HG03045 (cell line): ENCODE results near the gene ADRA2C.

ENCODE experiments used
- ATAC-seq: cut with Tn5 transposase; IDR thresholded peaks from one replicate; pipeline ENCODE4 v1.9.1; 2021; ENCODE audit warnings: mild to moderate bottlenecking, moderate library complexity; ENCODE audit not compliant: unreplicated experiment

ADRA2C gene

DNA sequence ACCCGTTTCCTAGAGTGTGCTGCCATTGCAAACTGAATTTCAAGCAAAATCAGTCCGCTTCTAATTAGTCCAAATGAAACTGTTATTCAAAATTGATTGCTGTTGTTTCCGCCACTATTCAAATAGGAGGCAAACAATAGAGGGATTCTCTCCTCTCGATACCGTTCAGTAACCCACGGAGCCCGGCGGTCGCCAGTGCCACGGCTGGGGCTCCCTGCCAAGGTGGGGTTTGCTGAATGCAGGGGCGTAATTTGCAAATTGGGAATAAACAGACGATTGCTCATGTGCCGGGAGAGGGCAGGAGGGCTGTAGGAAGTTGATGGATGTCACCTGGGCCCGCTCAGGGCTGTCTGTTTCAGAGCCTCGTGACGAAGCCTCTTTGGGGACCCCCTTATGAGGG lies 8.8 kb downstream of the ADRA2C start:
- no peak for ATAC-seq

DNA sequence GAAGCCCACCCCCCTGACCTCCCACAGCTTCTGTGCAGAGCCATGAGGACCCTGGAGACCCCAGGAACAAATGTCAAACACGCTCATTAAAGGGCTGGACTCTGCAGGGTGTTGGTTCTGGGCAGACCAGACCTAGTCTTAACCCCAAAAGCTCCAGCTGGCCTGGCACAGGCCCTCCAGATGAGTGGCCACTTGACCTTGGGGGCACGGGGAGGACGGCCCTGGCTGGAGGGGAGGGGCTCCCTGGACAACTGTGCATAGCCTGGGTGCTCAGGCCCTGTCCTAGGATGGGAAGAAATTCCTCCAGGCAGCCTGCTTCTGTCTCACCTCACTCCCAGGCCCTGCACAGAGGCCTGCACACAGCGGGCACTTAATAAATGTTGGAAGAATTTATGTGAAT lies 9.4 kb downstream of the ADRA2C start:
- ATAC-seq = no peak

DNA sequence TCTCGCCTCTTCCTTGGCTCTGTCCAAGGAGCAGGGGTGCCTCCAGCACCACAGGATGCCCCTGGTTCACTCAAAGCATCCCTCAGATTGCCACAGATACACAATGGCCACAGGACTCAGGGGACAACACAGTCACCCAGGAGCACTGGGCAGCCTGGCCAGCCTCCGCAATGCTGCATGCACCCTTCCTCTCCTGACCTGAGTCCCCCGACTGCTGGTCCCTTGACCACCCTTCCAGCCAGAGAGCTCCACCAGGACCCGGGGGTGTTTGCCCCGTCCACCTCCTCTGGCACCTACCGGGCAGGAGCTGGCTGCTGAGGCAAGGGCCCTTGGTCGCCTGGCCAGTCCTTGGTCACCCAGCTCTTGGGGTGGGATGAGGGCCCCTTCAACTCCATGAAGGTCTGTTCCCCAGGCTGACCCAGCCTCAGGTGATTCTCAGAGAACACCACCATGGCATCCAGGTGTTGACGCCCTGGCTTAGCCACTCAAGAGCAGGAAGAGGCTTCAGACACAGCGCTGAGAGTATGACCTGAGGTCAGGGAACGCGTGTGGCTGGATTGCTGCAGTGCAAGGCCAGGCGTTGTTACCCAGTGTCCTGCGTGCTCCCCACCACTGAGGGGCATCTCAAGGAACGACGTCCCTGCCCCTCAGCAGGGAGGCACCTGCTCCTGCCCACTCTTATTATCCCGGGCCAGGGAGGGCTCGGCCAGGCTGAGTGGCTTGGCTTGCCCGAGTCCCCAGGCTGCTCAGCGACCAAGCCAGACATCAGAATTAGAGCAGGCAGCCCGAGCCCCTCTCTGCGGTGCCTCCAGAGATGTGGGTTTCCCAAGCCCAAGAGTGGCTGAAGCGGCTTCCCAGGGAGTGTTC lies 10.2 kb downstream of the ADRA2C start:
- ATAC-seq = no peak

DNA sequence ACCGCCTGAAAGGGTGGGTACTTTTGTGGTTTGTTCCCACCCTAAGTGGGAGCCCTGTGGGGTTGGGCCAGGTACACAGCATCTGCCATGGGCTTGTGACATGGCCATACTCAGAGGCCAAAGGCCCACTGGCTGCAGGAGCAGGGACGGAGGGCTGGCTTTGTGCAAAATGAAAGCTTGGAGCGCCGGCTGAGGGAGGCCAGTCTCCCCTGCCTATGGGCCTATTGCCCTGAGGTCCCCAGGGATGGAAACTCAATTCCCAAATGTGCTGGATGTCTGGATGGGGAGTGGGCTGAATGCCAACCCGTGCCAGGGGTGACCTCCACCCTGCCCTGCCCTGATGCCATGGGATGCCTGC lies 10.8 kb downstream of the ADRA2C start:
- no peak for ATAC-seq

DNA sequence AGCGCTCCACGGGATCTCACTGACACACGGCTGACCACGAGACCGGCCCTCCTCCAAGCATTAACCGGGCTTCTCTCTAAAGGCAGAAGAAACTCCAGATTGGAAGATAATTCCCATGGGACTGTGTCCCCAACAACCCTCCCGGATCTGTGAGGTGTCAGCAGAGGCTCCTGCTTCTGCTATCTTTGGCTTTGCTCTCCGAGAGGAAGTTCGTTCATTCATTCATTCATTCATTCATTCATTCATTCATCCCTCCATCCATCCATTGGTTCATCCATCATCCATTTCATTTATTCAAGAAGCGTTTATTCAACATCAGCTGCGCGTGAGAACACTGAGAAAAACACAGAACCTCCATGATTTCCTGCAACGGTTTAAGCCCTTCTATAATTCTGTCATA lies 11.5 kb downstream of the ADRA2C start:
- ATAC-seq = no peak

DNA sequence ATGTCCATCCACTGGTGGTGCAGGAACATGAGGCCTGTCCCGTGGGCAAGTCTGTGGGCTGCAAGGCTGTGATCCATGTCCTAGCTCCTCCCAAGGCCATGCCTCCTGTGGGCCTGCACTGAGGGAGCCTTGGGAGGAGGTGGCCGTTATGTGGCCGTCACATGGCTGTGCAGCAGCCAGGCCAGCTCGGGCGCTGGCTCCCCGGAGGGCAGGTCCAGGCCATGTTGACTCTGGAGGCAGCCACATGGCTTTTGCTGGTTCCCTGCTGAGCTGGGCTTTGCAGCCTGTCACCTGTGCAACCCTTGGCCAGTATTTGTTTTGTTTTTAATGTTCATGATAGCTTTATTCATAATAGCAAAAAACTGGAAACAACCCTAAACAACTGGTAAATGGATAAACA lies 13.3 kb downstream of the ADRA2C start:
- no peak for ATAC-seq

DNA sequence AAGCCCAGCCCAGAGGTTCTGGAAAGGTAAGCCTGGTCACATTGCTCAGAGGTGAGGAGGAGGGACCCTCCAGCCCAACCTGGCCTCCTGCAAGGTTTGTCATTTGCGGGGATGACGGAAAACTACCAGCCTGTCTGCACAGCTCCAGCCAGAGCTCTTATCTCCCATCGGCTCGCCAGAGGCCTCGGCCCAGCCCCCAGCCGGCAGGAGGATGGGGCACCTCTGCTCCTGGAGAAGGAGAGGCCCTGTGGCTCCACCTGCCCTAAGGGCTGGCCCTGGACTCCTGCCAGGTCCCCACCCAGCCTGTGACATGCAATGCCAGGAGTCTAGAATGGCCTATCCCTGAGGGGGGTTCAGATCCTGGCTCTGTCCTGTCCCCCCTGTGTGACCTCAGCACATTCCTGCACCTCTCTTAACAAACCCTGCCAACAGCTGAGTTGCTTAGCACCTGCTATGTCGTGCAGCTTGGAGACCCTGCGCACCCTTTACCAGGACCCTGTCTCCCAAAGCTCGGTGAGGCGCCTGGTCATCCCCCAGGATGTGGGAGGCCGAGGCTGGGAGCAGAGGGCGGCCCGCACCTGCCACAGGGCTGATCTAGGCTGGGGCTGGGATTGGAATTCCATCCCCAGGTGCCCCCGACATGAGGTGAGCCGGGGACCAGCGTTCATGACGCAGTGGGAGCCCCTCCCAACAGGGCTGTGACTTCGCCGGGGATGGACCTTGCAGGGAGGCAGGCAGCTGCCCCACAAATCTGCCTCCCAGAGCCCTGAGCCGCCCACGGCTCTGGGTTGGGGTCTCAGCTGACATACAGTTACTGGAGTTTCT lies 14.4 kb downstream of the ADRA2C start:
- no peak for ATAC-seq

DNA sequence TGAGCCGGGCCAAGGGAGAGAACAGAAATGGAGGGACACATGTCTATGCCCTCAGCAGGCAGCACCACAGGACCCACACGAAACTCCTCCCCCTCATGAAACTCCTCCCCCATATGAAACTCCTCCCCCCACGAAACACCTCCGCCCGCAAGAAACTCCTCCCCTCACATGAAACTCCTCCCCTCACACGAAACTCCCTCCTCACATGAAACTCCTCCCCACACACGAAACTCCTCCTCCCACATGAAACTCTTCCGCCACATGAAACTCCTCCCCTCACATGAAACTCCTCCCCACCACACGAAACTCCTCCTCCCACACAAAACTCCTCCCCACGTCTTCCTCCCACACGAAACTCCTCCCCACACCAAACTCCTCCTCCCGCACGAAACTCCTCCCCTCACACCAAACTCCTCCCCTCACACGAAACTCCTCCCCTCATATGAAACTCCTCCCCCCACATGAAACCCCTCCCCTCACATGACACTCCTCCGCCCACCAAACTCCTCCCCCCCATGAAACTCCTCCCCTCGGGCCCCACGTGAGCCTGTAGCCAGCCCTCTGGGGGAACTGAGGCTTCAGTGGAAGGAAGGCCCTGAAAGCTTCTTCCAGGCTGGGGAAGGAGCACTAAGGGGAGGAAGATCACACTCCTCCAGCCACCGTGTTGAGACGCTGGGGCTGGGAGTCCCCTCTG lies 15.2 kb downstream of the ADRA2C start:
- ATAC-seq = no peak

DNA sequence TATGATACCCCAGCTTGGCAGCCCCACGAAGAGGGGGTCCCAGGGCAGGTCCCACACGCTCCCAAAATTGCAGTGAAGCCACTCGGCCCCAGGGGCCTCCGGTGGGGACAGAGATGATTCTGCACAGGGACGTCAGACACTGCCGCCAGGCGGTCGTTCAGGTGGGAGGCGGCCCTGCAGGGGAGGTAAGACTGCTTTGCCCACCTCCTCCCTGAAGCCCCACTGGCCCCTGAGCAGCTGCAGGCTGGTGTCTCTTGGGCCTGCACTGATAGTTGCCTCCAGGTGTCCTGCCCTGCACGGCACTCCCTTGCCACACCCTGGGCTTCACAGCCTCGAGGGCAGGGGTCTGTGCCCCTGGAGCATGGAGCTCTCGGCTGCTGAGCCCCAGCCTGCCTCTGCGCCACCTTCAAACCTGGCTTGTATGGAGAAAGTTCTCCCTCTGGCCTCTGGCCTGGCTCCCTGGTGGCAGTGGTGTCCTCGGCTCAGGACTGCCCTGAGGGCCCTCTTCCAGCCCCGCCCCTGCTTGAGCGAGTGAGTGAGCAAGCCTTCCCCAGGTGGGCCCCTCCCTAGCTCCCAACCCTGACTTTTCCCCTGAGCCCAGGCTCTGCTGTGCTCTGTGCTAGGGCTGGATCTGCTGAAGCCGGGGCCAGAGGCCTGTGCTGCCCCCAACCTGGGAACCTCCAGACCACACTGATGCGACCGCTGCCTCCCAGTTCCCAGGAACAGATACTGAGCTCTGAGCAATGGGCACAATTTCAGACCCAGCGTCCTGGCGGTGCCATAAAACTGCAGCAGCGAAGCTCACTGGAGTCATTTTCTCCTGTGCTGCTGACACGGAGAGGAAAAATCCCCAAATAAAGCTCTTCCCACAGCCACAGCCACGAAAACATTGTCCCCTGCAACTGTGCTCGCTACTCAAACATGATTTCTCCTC lies 16.1 kb downstream of the ADRA2C start:
- ATAC-seq = no peak

DNA sequence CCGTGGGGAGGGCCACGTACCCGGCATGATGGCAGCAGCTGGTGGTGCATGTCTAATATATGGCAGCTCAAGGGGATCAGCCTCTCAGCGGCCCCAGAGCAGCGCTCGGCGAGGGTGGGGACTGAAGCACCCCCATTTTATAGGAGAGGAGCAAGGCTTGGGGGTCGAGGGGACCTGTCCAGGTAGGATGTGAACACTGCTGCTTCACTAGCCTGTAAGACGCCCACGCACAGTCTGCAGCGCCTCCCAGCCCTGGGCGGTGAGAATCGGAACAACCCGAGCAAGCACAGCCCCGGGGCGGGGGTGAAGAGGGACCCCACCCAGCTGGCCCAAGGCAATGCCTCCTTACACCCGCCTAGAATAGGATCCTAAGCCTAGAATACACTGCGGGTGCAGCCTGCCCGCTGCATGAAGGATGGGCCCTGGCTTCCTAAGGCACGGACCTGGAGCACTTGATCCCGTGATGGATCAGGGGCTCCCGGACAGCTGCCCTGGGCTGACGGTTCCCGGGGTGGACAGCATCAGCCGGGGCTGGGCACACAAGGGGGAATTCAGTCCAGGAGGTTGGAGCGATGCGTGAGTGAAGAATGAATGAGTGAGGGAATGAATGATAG lies 17.6 kb downstream of the ADRA2C start:
- no peak for ATAC-seq

DNA sequence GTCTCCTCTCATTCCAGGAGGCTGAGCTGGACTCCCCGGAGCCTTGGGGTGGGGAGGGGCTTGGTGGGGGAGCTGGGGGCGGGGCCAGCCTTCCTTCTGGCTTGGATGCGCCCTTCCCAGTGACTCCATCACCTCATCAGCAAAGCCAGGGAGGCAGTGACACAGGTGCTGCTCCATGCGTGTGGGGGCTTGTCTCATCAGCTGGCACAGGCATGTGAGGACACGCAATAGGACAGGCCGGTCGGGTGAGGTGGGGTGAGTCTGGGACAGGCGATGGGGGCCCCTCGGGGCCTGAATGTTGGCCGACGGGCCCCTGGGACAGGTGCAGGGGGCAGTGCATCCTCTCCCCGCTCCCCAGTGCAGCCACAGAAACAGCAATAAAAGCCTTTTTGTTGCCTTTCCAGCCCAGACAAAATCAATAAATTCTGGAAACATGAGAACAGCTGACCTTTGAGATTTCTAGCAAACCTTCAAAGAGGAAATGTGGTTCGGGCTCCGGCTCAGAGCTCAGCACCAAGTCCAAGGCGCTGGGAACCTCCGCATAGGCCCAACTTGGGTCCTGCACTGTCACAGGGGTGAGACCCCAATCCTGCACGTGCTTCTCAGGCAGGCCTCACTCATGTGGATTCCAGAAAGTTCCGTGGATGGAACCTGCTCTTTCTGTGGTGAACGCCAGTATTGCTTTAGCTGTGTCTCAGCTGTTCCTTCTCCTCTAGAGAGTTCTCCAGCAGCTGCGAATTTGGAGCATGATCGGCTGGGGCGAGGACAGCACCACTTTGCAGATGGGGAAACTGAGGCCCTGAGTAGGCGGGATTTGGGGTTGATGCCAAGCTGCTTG lies 18.5 kb downstream of the ADRA2C start:
- ATAC-seq = no peak

DNA sequence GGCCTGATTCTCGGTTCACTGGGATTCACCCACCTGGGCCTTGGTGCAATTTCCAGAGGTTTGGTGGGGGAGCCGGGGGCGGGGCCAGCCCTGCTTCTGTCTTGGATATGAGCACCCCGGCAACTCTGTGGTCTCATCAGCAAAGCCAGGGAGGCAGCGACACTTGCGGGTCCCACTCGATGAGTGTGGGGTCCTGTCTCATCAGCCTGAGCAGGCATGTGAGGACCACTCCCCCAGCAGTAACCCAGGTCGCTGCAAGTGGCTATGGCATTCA lies 19.0 kb downstream of the ADRA2C start:
- no peak for ATAC-seq

DNA sequence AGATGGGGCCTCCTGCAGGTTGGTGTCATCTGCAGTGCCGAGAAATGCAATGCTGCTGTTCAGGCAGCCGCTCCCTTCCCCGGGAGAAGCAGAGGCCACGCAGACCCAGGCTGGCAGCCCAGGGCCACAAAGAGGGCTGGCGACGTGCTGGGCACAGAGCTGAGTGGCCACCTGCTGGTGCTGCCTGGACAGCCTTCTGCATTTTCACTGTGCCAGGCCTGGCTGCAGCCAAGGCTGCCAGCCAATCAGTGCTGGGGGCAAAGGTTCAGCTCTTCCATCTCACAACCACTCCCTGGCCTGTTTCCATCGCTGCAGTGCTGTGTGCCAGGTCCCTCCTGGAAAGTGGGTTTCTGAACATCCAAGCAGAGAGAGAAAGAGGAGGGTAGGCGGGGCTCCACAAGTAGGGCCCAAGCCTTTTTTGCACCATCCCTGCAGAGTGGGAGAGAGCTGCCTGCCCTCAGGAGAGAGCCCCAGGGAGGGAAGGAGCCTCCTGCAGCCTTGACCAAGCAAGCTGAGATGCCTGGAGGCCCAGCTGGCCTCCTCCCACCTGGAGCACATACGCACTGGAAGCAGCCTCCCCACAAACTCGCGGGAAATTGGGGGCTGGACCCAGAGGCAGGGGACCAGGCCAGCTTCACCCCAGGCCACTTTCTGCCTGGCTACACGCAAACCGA lies 20.1 kb downstream of the ADRA2C start:
- no peak for ATAC-seq

DNA sequence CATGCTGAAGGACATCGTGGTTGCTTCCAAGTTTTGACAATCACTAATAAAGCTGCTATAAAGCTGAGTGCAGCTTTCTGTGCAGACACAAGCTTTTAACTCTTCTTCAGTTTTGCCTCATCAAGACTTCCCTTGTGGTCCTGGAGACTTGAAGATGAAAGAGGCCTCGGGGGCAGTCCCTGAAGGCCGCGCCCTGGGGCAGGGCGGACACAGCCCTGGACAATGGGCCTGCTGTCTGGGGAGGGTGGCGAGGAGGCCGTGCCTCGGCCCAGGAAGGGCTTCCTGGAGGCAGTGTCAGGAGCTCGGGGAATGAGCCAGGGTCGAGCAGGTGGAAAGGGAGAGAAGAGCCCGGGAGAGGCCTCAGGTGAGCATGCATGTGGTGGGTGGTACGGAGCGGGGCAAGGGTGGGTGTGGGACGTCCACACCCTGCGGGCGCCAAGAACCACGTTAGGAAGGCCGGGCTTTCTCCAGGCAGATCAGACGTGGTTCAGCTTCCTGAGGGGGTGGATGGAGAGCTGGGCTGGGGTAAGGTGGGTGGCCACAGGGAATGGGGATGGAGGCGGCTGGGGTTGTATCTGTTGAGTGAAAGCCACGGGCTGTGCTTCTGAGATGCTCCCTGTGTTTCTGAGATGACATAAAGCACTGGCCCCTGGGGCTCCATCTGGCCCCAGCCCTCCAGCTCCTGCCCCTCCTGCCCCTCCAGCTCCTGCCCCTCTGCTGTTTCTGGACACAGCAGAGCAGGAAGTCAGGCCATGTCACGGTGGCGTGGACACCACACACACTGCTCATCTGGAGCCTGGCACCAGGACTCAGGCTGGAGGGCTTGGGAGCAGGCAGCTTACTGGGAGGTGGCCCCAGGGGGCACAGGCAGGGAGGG lies 21.5 kb downstream of the ADRA2C start:
- ATAC-seq = no peak

DNA sequence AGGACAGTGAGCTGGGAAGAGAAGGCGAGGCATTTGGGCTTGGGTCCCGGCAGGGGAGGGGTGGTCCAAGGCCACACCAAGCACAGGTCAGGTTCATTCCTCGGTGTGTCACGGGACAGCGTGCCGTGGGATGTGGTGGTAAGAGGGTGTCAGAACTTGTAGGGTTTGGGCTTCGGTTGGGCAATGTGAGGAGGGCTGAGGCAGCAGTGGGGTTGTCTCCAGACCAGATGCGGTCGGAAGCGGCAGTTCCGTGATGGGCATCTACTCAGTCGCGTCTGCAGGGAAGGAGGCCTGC lies 22.1 kb downstream of the ADRA2C start:
- ATAC-seq = no peak

DNA sequence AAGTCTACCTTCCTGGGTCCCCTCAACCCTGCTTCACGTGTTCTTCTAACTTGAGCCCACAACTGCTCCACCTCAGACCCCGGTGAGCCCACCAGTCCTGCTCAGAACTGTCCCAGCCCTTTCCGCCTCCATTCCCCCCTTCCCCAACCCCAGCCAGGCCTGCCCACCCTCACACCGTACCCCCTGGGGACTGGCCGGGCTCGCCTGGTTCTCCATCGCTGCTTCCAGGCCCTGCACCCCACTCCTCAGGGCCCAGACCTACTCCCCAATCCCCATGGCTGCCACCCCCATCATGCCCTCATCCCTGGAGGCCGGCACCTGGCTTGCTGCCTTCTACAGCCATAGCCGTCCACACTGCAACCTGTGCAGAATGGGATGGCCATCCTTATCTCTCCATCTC lies 23.4 kb downstream of the ADRA2C start:
- no peak for ATAC-seq

DNA sequence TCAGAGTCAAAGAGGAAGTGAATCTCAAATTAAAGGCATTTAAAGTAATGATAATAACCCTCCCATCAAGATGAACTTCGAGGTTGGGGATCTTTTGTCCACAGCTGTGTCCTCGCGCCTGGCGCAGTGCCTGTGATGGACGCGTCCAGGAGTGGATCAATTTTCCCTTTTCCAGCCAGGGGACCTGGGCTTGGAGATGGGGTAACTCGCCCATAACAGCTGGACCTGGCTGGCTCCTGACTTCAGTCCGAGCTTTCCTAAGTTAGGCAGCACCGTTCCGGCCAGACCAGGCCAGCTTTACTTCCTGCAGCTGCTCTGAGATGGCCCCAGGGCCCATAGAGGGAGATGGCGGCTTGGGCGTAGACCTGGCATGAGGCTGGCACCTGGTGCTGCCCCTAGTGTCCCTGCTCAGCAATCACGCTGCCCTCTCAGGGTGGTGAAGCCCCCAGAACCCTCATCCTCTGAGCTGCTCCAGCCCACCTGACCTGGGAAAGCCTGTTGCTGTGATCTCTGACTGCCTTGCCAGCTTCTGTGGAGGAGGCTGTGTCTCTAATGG lies 23.9 kb downstream of the ADRA2C start:
- no peak for ATAC-seq

DNA sequence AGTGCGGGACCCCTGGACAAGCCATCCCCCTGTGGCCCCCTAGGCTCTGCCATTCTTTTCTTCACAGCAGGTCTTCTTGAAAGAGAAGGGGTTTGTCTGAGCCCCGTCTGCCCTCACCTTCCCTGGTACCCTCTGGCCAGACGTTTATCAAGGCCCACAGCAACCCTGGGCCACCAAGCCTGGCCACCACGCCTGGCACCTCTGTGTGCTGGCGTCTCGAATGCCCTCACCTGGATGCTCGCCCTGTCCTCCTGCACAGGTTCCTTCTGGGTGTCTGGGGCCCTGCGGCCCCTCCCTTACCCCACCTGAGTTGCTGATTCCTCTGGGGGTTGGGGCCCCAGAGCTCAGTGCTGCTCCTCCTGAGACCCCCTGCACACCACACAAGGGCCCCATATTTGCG lies 25.1 kb downstream of the ADRA2C start:
- no peak for ATAC-seq
